Stimulated activated CD4-positive, alpha-beta T cell treated with anti-CD3 and anti-CD28 coated beads, Interleukin-1b, Interleukin-23, amount 100 ng/mL, for 4 hours (primary cell): ENCODE measurements around the gene CCR3.
"Not testable (repeated sequence)": the region's sequence is repeated elsewhere in the genome, so short reads cannot be mapped to it uniquely, and the experiment has no call there.

Experiments used
- DNase-seq, 2 donors: peaks; one replicate each; pipeline ENCODE4 v3.0.0-alpha.2; 2020; ENCODE audit warnings: low read depth in 2 of 2

Gene CCR3

DNA sequence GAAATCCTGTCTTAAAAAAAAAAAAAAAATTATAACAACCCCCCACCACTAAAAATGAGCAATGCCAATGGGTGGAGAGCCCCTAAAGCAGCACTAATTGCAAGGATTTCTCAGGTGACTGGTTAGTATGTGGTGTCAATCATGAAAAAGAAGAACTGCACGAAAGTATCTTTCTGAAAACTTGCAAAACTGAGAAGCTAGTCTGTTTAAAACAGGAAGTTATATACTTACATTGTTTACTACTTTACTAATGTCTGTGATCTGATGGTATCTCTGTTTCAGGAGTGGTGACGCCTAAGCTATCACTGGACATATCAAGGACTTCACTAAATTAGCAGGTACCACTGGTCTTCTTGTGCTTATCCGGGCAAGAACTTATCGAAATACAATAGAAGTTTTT is at the start of gene CCR3:
TSS of gene CCR3 (plus strand) at position 341 of the 400 bp plus-strand sequence. CDS start 22,699 bp downstream, outside the sequence.
- no peak for DNase-seq

DNA sequence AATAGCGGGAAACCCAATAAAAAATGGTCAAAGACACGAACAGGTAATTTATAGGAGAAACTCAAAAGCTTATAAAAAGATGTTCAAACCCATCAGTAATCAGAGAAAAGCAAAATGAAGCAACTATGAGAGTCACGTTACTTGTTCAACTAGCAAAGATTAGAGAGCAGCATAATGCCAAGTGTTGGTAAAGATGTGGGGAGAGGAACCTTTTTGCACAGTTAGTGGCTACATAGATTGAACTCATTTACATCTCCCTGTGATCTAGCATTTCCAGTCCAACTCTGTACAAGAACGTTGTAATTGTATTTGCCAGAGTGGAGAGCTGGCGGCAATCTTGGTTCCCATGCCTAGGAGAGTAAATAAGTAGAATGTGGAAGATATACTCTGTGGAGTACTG is 49.3 kb upstream of the CCR3 start:
- no peak for DNase-seq

- no peak for DNase-seq
Measured at GRCh38 chr3:46193436-46193835, 48.8 kb upstream of the CCR3 start.

DNA sequence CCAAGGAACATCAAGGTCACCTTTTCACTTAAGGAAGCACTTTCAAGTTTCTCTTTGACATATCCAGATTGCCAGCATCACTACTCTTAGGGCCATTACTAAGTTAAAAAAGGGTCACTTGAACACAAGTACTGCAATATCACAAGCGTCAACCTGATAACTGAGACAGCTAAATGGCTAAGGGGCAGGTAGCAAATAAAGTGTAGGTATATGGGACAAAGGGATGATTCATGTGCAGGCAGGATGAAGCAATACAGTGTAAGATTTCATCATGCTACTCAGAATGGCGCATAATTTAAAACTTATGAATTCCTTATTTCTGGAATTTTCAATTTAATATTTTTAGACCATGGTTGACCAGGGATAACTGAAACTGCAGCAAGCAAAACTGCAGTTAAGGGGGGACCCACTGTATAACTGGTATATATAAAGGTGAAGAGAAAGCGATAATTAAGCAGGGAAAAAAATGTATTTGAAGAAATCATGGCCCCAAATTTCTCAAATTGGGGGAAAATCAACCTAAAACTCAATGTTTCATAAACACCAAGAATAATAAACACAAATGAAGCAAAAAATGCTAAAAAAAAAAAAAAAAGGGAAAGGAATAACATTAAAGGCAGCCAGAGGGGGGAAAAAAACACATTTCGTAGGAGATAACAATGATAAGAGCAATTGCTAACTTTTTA is 47.2 kb upstream of the CCR3 start:
- no peak for DNase-seq

DNA sequence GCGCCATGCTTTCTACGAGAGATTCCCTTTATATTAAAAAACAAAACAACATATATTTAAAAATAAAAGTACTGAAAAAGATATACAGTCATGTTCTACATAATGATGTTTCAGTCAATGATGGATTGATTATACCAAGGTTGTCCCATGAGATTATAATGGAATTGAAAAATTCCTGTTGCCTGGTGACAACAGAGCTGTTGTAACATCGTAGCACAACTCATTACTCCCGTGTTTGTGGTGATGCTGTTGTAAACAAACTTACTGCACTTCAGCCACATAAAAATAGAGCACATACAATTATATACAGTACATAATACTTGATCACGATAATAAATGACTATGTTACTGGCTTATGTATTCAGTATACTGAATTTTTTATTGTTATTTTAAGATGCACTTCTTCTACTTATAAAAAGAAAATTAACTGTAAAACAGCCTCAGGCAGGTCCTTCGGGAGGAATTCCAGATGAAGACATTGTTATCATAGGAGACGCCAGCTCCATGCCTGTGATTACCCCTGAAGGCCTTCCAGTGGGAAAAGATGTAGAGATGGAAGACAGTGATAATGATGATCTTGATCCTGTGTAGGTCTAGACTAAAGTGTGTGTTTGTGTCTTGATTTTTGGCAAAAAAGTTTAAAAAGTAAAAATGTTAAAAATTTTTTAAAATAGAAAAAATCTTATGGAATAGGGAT is 45.9 kb upstream of the CCR3 start:
- DNase-seq: no peak

DNA sequence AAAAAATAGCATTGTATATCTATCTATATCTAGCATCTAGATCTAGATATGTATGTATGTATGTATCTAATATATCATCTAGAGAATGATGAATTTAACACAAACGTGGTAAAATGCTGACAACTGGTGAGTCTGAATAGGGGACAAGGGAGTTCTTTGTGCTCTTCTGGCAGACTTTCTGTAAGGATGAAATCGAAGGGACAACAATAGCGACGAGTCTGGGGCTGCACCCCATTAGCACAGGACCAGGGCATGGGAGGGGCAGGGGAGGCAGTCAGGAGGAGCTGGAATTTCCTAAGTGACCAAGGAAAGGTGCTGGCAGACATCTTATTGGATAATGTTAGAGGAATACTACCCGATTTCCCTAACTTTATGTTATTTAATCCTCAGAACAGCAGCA is 42.0 kb upstream of the CCR3 start:
- DNase-seq: no peak

- no peak for DNase-seq
Measured at GRCh38 chr3:46200790-46201189, 41.5 kb upstream of the CCR3 start.

DNA sequence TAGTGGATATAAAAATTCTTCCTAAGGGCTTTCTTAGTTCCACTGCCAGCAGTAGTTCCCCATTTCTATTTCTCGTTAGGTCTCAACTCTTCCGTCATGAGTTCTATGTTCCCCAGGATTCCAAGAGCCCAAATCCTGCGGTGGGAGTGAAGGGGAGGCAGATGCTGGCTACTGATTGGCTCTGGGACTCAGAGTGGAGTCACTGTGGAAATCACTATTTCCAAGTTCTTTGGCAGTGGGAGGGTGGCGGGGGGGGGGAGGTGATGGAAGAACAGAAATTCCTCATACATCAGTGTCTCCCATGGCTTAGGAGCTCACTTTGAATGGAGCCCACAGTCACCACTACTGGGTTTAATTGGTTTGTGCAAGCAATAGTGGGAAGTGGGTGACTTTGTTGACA is 39.7 kb upstream of the CCR3 start:
- DNase-seq: no peak

DNA sequence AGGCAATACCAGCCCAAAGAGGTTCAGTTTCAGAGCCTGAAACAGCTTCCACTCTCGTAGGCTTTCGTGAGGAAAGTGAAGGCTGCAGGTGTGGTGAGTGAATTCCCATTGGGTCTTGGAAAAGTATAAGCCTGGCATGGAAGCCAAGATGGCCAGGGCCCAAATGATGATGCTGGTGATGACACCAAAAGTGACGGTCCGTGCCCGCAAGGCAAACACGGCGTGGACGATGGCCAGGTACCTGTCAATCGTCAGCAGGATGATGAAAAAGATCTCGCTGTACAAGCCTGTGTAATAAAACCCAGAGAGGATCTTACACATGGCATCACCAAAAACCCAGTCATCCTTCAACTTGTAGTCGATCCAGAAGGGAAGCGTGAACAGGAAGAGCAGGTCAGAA is 38.6 kb upstream of the CCR3 start:
- no peak for DNase-seq

GRCh38 chr3:46205286-46205960 is 36.8 kb upstream of the CCR3 start:
- DNase-seq: no peak

- no peak for DNase-seq
Measured at GRCh38 chr3:46206282-46207015, 35.8 kb upstream of the CCR3 start.

GRCh38 chr3:46207514-46207913 is 34.7 kb upstream of the CCR3 start:
- not testable (repeated sequence) for DNase-seq

GRCh38 chr3:46208167-46208704 is 34.0 kb upstream of the CCR3 start, which contains the start of gene CCR1:
Gene CCR1, minus strand, starts transcription at chr3:46208313. Its CDS starts 4,000 bp downstream, at chr3:46204313.
- no peak for DNase-seq

DNA sequence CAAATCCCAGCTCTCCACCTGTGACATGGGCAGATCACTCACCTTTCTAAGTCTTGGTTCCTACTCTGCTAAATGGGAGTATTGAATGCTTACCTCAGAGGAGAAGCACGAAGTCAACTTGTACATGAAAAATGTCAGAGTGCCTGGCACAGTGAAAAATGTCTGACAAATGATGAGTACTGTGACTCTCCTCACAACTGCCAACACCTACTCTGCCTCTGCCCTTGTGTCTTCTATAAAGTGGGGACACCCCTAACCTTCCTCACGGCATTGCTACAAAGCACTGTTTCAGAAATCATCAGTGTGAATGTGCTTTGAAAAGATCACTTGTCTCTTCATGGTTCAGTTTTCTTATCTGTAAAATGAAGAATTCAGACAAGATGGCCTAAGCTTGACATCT is 33.2 kb upstream of the CCR3 start:
- no peak for DNase-seq

DNA sequence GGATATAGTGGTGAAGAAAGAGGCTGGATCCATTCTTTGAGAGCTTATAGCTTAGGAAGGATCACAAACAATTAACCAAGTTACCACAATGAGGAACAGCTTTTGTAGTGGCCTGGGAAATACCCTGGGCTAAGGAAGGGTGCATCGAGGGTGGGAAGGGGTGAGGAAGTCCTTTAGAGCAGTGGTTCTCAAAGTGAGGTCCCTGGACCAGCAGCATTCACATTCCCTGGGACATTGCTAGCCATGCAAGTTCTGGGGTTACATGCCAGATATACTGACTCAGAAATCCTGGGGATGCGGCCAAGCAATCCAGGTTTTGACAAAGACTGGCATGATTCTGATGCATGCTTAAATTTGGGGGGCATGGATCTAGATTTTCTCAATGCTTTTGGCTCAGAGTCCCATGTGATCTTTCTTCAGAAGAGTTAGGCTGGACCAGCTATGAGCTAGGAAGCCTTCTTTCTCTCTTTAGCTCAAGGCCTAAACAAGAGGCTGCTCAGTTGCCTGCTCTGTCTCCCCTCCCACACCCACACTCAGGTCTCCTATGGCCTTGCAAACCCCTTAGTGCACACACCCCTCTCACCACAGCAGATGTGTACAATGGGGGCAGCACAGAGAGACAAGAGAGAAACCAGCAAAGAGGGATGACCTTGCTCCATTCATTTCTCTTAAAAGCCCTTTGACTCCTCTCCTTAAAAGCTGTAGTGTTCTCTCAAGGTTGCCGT is 32.4 kb upstream of the CCR3 start:
- no peak for DNase-seq

DNA sequence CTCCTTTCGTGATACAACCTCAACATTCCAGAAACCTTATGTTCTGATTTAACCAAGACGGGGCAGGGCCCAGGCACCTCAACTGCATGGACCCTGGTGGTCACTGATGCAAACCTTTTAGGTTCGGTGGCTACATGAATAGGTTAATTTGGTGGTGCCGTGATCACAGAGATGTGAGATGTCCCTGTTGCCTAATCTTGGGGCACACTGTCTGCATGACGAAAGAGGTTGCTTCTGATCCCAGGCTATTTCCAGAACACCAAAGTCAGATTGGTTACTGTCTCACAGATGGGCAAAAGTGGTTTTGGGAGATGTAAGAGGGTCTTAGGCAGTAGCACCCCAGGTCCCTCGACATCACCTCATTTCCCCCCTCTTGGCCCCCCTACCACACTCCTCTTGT is 30.2 kb upstream of the CCR3 start:
- DNase-seq: no peak

DNA sequence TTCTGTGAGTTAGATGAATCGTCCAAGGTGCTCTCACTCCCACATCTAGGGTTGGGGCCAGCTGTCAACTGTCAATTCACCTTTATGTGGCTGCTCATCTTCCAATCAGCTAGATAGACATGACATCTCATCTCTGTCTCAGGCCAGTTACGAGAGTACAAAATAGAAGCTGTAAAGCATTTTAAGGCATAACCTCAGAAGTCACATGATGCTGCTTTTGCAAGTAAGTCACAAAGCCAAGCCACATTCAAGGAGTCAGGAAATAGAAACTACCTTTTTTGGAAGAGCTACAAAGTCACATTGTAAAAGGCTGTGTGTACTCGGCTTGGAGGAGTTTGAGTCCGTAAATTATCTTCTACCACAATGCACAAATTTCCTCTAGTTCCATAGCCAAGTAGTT is 29.1 kb upstream of the CCR3 start:
- DNase-seq: no peak

GRCh38 chr3:46214751-46215352 is 27.4 kb upstream of the CCR3 start:
- no peak for DNase-seq

- DNase-seq: no peak
Measured at GRCh38 chr3:46215810-46216414, 26.3 kb upstream of the CCR3 start.

- no peak for DNase-seq
Measured at GRCh38 chr3:46218196-46218709, 24.0 kb upstream of the CCR3 start.
